ENCODE measurements around the gene MMP24.

DNA sequence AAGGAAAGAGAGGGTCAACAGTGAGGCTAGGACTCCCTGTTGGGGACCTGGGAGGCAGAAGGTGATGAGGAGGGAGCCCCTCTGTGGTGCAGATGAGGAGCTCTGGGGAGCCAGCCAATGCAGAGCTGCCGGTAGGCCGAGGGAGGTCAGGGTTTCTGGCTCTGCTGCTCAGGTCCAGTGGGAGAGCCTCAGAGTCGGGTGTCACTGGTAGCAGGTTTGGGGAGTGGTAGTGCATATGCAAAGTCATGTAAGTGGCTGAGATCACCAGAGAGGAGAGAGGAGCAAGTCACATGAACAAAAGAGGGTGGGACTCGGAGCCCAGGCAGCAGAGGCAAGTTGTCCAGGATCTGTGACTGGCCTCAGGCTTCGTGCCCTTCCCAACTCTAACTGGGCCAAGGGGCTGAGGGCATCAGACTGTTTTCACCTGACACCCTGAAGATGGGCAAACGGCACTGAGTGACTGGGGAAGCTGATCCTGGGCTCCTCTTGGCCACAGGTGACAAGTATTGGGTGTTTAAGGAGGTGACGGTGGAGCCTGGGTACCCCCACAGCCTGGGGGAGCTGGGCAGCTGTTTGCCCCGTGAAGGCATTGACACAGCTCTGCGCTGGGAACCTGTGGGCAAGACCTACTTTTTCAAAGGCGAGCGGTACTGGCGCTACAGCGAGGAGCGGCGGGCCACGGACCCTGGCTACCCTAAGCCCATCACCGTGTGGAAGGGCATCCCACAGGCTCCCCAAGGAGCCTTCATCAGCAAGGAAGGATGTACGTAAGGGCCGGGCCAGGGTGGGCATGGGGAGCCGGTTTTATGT, 44.8 kb downstream of the MMP24 start:
- TF ChIP-seq, protein P1, sequence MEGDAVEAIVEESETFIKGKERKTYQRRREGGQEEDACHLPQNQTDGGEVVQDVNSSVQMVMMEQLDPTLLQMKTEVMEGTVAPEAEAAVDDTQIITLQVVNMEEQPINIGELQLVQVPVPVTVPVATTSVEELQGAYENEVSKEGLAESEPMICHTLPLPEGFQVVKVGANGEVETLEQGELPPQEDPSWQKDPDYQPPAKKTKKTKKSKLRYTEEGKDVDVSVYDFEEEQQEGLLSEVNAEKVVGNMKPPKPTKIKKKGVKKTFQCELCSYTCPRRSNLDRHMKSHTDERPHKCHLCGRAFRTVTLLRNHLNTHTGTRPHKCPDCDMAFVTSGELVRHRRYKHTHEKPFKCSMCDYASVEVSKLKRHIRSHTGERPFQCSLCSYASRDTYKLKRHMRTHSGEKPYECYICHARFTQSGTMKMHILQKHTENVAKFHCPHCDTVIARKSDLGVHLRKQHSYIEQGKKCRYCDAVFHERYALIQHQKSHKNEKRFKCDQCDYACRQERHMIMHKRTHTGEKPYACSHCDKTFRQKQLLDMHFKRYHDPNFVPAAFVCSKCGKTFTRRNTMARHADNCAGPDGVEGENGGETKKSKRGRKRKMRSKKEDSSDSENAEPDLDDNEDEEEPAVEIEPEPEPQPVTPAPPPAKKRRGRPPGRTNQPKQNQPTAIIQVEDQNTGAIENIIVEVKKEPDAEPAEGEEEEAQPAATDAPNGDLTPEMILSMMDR (IDR thresholded peaks at IDR 0.05): no peak
- TF ChIP-seq POLR2AphosphoS5 (IDR thresholded peaks at IDR 0.05): no peak

Data from prostate gland (tissue), 2 donors.